GM12873 (cell line): ENCODE results near the gene ARHGEF12.

Experiments used
- CTCF ChIP-seq: IDR thresholded peaks from 2 replicates; pipeline ENCODE4 v1.5.1; 2012; ENCODE audit warnings: low read depth, mild to moderate bottlenecking, moderate library complexity, low read length, control low read depth; ENCODE audit not compliant: insufficient read depth; ENCODE audit errors: missing control alignments

The ARHGEF12 gene

DNA sequence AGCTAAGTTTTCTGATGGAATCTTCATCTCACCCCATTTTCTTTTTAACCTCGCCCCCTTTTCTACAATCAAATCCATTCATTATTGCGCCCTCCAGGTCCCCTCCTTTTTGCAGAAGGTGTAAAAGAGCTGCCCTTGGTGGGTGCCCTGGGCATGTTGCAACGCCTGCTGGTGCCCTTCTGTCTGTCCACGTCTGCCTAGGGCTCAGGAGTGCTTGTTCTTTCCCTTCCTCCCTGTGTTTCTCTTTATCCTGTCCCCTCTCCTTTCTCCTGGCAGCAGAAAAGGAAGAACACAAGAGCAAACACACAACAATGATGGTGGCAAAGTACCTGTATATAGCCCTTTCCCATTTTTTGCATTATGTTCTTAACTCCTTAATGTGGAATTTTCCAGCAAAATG is 17.3 kb upstream of the ARHGEF12 start:
- TF ChIP-seq CTCF: no peak

DNA sequence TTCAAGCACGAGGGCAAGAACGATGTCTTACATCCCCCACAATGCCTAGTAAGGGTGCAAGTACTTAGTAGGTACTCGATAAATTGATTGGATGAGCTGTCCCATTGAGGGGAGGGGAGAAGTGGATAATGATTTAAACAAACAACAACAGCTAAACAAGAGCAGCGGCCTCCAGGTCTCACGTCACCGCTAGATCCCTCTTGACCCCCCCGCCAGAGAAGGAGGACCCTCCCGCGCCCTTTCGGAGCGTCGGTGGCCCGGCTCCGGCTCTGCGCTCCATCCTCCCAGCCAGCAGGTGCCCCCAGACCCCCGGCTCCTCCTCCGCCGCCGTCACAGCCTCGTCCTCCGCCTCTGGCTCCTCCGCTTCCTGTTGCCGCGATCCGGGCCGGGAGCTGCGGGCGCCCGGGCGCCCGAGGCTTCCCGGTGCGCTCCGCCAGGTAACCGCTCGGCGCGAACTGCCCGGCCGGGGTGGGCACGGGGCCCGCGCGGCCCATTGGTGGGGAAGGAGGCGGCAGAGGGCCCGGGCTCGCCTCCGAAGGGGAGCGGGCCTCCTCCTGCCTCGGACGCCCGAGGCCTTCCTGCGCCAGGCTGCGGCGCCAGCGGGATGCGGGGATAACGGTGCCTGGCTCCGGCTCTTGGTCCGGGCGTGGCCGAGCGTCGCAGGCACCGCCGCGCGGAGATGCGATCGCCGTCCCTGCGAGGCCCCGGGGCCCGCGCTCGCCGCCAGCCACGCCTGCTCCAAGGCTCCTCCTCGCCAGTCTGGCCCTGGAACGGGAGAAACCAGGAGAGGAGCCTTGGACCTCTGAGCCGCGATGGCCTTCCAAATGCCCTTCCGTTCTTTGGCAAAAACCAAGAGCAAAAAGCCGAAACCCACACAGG is 11.0 kb upstream of the ARHGEF12 start, which contains the start of gene TLCD5:
TSS of gene TLCD5 (plus strand) at position 368 of the 879 bp plus-strand sequence. CDS start 2,143 bp downstream, outside the sequence.
- TF ChIP-seq CTCF: no peak

DNA sequence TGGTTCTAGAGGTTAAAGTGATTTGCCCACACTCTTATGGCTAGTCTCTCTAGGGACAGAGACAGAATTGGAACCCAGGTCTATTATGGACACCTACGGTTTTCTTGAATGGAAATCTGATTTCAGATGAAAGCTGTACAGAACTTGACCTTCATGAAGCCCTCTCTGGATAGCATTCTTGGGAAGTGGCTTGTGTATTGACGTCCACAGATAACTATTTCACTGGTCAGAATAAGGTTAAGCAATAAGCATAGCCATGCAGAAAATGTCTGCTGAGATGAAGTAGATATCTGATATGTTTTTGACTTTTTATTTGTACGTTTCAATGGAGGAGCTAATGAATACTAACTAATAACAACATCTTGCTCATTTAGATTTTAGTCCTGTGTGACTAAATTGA is 10.0 kb upstream of the ARHGEF12 start:
- no peak for TF ChIP-seq CTCF

- TF ChIP-seq CTCF: no peak
Measured at GRCh38 chr11:120326845-120327281, 9.3 kb upstream of the ARHGEF12 start.

DNA sequence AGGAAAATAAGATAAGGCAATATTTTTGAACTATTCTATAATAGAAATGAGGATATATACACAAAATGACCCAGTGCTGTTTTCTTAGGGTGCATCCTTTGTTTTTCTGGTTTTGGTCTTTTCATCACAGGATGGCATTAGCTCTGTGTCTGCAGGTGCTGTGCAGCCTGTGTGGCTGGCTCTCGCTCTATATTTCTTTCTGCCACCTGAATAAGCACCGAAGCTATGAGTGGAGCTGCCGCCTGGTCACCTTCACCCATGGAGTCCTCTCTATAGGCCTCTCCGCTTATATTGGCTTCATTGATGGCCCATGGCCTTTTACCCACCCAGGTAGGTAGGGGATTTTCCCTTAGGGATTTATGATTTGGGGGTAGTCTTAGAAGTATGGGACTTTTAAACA is 8.9 kb upstream of the ARHGEF12 start:
- TF ChIP-seq CTCF: no peak

GRCh38 chr11:120329556-120329955 is 6.7 kb upstream of the ARHGEF12 start:
- TF ChIP-seq CTCF: no peak

GRCh38 chr11:120330045-120330444 is 6.2 kb upstream of the ARHGEF12 start:
- no peak for TF ChIP-seq CTCF
